NCI-H2227 (cell line): ENCODE results near the gene AFAP1L1.

ENCODE experiments used
- DNase-seq: peaks from one replicate; lab custom pipeline; 2025; ENCODE audit not compliant: unreplicated experiment; lab: John Stamatoyannopoulos, UW

AFAP1L1 gene

DNA sequence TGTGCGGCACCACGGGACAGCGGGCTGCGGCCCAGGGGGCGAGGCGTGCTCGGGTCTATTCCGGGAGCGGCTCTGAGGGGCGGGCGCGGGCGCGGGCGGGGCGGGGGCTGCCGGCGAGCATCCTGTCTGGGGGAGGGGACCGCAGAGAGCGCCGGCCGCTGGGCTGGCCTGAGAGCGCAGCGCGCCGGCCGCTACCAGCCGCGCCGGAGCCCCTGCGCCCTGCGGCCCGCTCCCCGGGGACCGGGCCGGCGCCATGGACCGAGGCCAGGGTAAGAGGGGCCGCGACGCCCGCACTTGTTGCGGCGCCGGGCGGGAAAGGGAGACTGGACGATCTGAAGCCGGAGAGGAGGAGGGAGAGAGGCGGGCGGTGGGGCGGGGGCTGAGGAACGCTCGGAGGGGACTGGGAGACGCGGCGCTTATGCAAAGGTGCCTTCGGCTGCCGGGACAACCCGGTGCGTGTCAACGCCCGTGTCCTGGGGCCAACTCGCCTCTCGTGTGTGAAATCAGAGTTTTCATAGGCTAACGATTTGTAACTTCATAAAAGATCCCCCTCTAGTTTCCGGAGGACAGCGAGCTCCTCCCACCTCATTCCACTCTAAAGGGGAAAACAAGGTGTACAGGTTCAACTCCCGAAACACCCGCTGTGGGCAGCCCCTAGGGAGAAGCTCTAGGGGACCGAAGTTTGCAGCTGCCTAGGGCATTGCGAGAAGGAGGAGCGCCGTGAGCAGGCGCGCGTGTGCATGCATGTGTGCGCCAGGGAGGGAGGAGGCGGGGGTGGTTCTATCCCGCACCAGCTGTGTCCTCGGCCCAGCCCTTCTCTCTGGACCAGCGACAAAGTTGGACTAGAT, at the start of gene AFAP1L1:
Gene AFAP1L1, plus strand, starts transcription at position 144 of the 848 bp plus-strand sequence. Its CDS starts 110 bp downstream, at position 254.
- DNase-seq, result peak; percentile 50

DNA sequence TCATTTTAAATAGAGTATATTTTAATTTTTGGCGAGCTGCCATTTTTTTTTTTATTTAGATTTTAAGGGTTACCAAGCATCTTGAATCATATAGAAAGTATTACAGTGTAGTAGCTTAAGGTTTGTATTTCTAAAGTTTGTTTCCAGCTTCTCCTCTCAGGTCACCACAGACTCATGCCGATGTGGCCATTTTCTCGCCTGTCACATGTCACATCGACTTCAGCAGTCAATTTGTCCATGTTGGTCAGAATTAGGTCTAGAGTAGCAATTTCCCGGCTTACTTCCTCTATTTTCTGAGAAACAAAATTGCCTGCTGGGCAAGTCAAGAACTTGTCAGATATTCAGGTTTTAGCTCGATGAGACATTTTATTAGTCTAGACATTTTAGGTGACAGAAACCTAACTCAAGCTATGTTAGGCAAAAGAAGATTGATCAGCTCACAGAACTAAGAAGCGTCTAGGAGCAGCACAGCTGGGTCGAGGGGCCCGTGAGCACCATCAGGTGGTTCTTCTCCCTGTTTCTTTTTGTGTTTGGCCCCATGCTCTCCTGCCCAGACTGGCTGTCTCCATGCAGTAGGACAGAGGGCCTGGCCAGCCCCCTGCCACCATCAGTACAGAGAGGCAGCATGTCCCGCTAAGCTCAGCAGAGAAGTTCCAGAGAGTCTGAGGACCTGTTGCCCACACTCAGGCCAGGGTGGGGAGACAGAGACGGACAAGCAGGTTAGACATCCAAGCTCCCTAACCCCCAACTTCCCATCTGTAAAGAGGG, 48.4 kb upstream of the AFAP1L1 start:
- DNase-seq, result no peak

- DNase-seq, result no peak
These were observed 47.4 kb upstream of the AFAP1L1 start for GRCh38 chr5:149224282-149224681.

DNA sequence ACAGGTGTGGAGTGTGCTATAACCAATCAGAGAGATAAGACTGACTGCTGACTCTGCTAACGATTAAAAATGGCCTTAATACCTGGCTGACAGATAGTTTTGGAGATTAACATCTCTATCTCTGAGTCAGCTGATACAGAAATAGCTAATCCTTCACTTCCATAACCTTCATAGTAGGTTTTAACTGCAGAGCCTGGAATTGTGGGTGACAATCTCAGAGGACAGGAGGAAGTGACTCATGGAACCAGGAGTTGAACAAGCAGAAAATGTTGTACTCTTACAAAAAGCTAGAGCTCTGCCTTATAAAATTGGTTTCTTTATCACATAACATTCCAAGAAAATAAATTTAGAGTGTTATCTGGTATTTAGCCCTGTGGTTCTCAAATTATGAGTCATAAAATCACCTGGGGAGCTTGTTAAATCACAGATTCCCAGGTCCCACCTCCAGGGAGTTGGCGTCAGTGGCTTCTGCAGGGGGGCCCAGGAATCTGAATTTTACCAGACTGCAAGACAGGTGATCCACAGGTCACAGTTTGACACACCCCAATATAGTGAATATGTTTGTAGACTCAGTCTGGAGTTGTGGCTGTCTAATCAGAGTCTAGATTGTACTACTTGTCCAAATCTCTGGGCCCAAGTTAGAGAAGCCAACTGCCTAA, 44.4 kb upstream of the AFAP1L1 start:
- DNase-seq, result no peak

- peak; percentile 52 for DNase-seq
These were observed 42.9 kb upstream of the AFAP1L1 start for GRCh38 chr5:149228618-149229297.

DNA sequence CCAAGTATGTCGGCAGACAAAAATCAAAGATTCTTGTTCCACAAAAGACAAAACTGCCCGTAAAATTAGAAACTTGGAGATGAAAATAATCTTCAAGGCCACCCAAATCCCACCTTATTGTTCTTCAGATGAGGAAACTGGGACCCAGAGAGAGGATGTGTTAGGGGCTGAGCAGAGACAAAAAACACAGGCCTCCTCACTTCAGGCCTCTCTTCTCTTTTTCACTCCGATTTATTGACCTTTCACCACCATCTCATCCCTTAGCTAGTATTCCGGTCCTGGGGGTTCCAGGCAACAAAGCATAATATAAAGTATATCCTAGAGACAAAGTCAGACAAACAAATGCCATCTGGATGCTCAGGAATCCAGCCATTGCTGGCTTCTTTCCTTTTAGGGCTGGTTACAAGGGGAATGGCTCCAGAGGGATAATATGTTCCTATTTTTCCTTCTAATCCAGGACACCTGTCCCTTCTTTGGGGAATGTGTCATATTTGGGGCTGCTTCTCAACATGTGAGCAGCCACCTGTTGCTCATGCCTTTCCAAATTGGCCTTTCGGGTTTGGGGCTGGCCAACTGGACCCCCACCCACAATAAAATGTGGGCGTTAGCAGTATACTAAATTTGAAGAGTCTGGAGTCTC, 42.2 kb upstream of the AFAP1L1 start:
- no peak for DNase-seq

GRCh38 chr5:149235841-149236240, 35.8 kb upstream of the AFAP1L1 start:
- no peak for DNase-seq

DNA sequence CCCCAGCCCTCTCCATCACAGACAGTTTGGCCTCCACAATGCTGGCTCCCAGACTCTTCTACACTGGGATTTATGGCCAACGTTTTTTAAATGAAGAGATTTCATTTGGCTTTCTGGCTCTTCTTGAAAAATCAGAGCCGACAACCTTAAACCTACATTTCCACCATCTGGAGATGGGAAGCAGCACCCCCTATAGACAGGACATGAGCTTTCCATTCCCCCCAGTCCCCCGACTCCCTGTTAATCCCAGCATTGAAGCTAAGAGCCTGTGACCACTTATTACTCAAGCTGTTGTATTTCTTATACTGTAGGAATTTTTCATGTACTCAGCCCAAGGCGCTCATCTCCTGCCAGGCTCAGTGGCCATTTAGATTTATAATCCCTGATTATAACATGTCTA, 34.0 kb upstream of the AFAP1L1 start:
- DNase-seq, result no peak

- no peak for DNase-seq
These were observed 33.1 kb upstream of the AFAP1L1 start for GRCh38 chr5:149238540-149238939.

- no peak for DNase-seq
These were observed 31.7 kb upstream of the AFAP1L1 start for GRCh38 chr5:149239917-149240316.

DNA sequence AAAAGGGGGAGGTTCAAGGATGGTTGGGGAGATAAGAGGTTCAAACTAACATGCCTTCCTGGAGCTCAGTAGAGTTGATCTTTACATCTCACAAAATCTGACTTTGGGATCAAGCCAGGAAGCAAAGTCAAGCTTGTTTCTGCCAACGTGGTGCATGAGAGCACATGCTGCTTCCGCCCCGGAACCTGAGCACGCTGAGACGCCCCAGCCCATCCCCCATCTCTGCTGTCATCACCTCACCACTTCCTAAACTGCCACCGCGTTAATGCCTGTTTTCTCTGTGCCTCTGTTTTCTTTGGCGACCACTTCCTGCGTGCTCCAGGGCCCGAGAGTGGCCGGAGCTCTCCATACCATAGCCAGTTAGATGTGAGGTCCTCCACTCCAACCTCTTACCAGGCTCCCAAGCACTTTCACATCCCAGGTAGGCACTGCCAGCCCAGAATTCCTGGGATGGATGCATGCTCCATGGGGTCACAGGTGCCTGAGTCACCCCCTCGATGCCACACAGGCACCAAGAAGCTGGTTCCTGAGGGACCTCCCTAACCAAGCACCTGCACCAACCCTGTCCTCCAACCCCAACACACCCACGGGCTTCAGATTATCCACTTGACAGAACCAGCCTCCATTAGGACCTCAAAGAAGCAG, 31.2 kb upstream of the AFAP1L1 start:
- no peak for DNase-seq

GRCh38 chr5:149242339-149242738, 29.3 kb upstream of the AFAP1L1 start:
- no peak for DNase-seq

DNA sequence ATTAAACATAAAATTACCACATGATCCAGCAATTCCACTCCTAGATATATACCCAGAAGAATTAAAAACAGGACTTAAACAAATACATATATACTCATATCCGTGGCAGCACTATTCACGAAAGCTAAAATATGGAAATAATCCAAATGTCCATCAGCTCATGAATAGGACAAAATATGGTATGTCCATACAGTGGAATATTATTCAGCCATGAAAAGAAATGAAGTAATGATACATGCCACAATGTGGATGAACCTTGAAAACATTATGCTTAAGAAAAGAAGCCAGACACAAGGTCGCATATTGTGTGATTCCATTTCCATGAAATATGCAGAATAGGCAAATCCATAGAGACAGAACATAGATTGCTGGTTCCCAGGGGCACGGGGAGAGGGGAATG, 24.8 kb upstream of the AFAP1L1 start:
- no peak for DNase-seq

- DNase-seq, result no peak
These were observed 23.9 kb upstream of the AFAP1L1 start for GRCh38 chr5:149247726-149248125.

DNA sequence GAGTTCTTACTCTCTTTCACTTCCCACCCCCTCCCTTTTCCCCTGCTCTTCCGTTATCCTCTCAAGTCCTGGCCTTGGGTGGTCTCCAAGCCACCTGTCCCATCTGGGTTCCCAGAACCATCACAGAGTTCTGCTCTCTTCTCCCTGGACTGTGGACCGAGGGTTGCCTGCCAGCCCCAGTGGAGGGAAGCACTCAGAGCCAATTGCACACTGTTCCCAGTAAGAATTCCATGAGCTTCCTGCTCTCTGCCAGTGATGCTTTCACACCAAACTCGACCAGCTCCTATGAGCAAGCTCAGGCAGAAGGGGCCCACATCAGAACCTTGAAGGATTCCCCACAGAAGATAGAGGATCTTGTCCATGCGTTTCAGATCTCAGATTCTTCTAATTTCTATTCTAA, 20.1 kb upstream of the AFAP1L1 start:
- DNase-seq, result no peak

DNA sequence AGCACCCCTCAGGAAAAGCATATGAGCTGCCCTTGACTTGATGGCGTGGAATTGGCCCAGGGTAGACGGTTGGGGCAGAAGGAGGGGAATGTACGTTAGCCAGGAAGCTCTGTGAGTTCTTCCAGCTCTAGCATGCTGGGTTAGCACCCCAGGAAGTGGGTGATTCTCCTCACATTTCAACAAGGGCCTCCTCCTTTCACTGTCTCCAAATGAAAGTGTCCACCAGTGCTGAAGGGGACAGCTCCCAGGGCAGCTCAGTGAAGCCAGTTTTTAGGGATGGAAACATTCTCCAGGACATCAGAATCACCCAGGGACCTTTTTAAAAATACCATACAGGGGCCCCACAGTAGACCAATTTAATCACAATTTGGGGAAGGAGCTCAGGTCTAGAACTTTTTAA, 17.2 kb upstream of the AFAP1L1 start:
- no peak for DNase-seq

GRCh38 chr5:149256451-149256850, 15.2 kb upstream of the AFAP1L1 start:
- DNase-seq, result no peak

DNA sequence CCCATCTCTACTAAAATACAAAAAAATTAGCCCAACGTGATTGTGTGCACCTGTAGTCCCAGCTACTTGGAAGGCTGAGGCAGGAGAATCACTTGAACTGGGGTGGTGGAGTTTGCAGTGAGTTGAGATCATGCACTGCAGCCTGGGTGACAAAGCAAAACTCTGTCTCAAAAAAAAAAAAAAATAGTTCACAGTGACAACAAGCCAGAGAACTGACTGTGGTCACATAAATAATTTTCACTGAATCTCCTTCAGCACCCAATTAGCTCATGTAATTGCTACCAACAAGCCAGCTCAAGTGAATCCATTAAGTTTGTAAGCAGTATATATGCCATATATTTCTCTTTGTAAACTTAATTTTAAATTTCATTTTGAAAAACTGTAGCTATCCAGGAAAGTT, 14.5 kb upstream of the AFAP1L1 start:
- no peak for DNase-seq

DNA sequence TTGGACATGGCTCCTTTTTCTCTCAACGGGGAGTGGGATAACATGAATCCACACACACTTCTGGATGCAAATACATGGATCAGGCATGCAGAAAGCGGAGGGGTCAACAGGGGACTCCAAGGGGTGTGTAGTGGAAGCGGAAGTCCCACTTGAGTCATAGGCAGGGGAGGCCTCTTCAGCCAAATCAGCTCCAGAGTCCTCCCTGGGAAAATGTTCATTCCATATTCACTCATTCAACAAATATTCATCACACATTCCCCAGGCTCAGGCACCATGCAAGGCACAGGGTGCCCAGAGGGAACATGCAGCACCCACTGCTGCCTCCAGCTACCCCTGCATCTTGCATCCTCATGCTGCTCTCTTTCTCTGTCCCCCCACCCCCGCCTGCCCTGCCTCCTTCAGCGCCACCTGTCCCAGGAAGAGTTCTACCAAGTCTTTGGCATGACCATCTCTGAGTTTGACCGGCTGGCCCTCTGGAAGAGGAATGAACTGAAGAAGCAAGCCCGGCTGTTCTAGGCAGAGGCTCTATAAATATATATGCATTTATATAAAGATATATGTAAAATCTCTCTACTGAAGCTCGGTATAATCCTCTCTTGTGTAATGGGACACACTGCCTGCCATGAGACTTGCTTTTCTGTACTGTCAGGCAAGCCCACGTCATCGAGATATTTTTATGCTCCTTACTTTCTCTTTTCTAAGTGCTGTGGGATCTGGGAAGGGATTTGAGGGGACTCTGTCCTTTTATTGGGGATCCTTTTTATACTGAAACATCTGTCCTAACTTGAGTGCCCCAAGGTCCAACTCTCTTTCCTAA, 13.6 kb upstream of the AFAP1L1 start:
- no peak for DNase-seq
